Transverse colon (tissue), 4 donors: Measurements from ENCODE around the gene IFITM1. TPM values are rescaled to one million over a fixed set of nuclear protein-coding genes. Genes with fewer than 3 reads are reported as not detected.

Experiments used
- DNase-seq: peaks from one replicate; pipeline ENCODE4 v3.0.0-alpha.2; 2019
- H3K27ac ChIP-seq, 4 donors: fragments of 200-600 bp; sonication (generic); 2 replicates each; pipeline ENCODE4 v1.5.1; 2016 to 2018; ENCODE audit warnings: inconsistent platforms in 4 of 4
- H3K27me3 ChIP-seq: fragments of 200-600 bp; sonication (generic); 2 replicates; pipeline ENCODE4 v1.5.1; 2017; ENCODE audit warnings: inconsistent platforms
- H3K36me3 ChIP-seq, 4 donors: fragments of 200-600 bp; sonication (generic); 2 replicates each; pipeline ENCODE4 v1.5.1; 2017 to 2019; ENCODE audit warnings: inconsistent platforms in 4 of 4
- H3K4me1 ChIP-seq, 4 donors: fragments of 200-600 bp; sonication (generic); 2 replicates each; pipeline ENCODE4 v1.5.1; 2017 to 2020; ENCODE audit warnings: inconsistent platforms in 4 of 4
- H3K4me3 ChIP-seq, 4 donors: fragments of 200-600 bp; sonication (generic); 1 replicate in 1 of 4; 2 replicates in 3 of 4; pipeline versions ENCODE4 v1.5.1 to v1.6.1; 2017 to 2019; ENCODE audit warnings: inconsistent platforms in 4 of 4
- H3K9me3 ChIP-seq, 2 donors: fragments of 200-600 bp; sonication (generic); 2 replicates each; pipeline ENCODE4 v1.5.1; 2017 to 2019; ENCODE audit warnings: inconsistent platforms in 2 of 2
- CTCF ChIP-seq, 5 experiments: fragments of 200-600 bp in 3 of 5; fragments of 450-650 bp in 2 of 5; sonication (generic) in 3 of 5; IDR thresholded peaks; 1 replicate in 2 of 5; 2 replicates in 3 of 5; pipeline ENCODE4 v1.5.1; 2016 to 2017; ENCODE audit warnings: antibody characterized with exemption in 5 of 5, inconsistent platforms in 3 of 5, mild to moderate bottlenecking in 2 of 5, moderate library complexity in 1 of 5
- EP300 ChIP-seq: sonication (generic); formaldehyde crosslinking; IDR thresholded peaks from one replicate; pipeline ENCODE4 v1.6.1; 2017; ENCODE audit warnings: antibody characterized with exemption, low read depth
- POLR2A ChIP-seq: fragments of 450-650 bp; IDR thresholded peaks from one replicate; pipeline ENCODE4 v1.6.1; 2016; ENCODE audit warnings: antibody characterized with exemption, mild to moderate bottlenecking, moderate library complexity
- POLR2AphosphoS5 ChIP-seq, 3 donors: sonication (generic); formaldehyde crosslinking; IDR thresholded peaks; one replicate each; pipeline ENCODE4 v1.6.1; 2016; ENCODE audit warnings: antibody characterized with exemption in 3 of 3
- WGBS, 2 donors: methylation state at CpG; one replicate each; pipeline ENCODE4 v1.1.5; 2018; ENCODE audit warnings: low coverage in 1 of 2; 5-methylcytosine and 5-hydroxymethylcytosine counted together
- in situ Hi-C, 4 donors: fragments of 200-750 bp; cut with MboI; loops; one replicate each; pipeline versions ENCODE4 v1.15.0 to v1.15.1; 2017; ENCODE audit warnings: low sequenced_read_pairs in 3 of 4, low pct_ligation_motif_present in 1 of 4, low pct_unique_long_range_greater_than_20kb in 1 of 4
- intact Hi-C: fragments of 100-400 bp; cut with DNase I; formaldehyde crosslinking; loops from one replicate; pipeline ENCODE4 v1.15.1; 2023; ENCODE audit warnings: low total_unique reads
- total RNA-seq, 4 donors: library from RNA; depleted of rRNA; stranded (reverse); fragments of >200 nt; gene quantifications; one replicate each; pipeline ENCODE4 v1.1.0, GENCODE V29; 2016

The IFITM1 gene
- 100 to 1,000 TPM in 1 of 4 donors, 10 to 100 TPM in 3; 19.9 to 109 (median 60.5) TPM for total RNA-seq

- 0 to 4% methylated on average over 1 to 18 of the region's 18 CpGs for WGBS, 2 donors
- intact Hi-C loops (no loop called here), in situ Hi-C loops (no loop called here)
- Histone ChIP-seq H3K4me1 (peaks cover 20 to 57% (median 44%) of the 10 kb centered on the region in 4 donors), H3K4me3 (peak within 1 kb of the TSS; percentile 24 to 49 (median 42)), H3K36me3 (no peaks in the 10 kb centered on the region), H3K9me3 (no peaks in the 10 kb centered on the region), H3K27me3 (peaks cover 12% of the 10 kb centered on the region), H3K27ac (peak within 1 kb of the TSS; percentile 88 to 90 (median 89))
- DNase-seq: peak; percentile 62
- TF ChIP-seq POLR2AphosphoS5 (IDR thresholded peaks at IDR 0.05): peak; percentile 82 to 88 (median 83)
- TF ChIP-seq EP300: no peak
- peak; percentile 85 for TF ChIP-seq POLR2A
- peak in 1 of 5 experiments; percentile 17 for TF ChIP-seq CTCF (IDR thresholded peaks at IDR 0.05)
These were observed at the start of gene IFITM1 for GRCh38 chr11:313787-314553. Gene IFITM1 (plus strand): TSS chr11:314040. CDS start chr11:314171, 131 bp downstream.

- peaks cover 0 to 20% (median 15%) of the 10 kb centered on the region in 4 donors for H3K4me1 ChIP-seq
- H3K36me3 ChIP-seq: no peaks in the 10 kb centered on the region
- in situ Hi-C loops: no loop called here
- H3K4me3 ChIP-seq: no peak overlapping the region
- DNase-seq: no peak
- TF ChIP-seq POLR2AphosphoS5 (IDR thresholded peaks at IDR 0.05) (no peak), EP300 (no peak), POLR2A (no peak), CTCF (IDR thresholded peaks at IDR 0.05) (no peak)
- intact Hi-C loops: no loop called here
- no peaks in the 10 kb centered on the region for H3K9me3 ChIP-seq
- 68 to 91% methylated on average over 4 to 5 of the region's 13 CpGs for WGBS, 2 donors
- H3K27me3 ChIP-seq: peaks cover 7% of the 10 kb centered on the region
- H3K27ac ChIP-seq: peak overlapping the region in 1 of 4 donors; percentile 2
These were observed 47.0 kb upstream of the IFITM1 start for GRCh38 chr11:266676-267439.

GRCh38 chr11:267491-267994, 46.3 kb upstream of the IFITM1 start:
- 33 to 41% methylated on average over 3 to 18 of the region's 18 CpGs for WGBS, 2 donors
- intact Hi-C loops: no loop called here

More at GRCh38 chr11:267491-267994, 46.3 kb upstream of the IFITM1 start:
- peak; percentile 75 for DNase-seq
- TF ChIP-seq POLR2AphosphoS5 (IDR thresholded peaks at IDR 0.05) (peak in 2 of 3 donors; percentile 56 to 58), CTCF (IDR thresholded peaks at IDR 0.05) (no peak), EP300 (no peak), POLR2A (peak; percentile 52)
- peaks cover 7% of the 10 kb centered on the region for H3K27me3 ChIP-seq
- H3K36me3 ChIP-seq: no peaks in the 10 kb centered on the region
- H3K4me3 ChIP-seq: peak overlapping the region; percentile 16 to 38 (median 23)
- H3K9me3 ChIP-seq: no peaks in the 10 kb centered on the region
- in situ Hi-C loops: no loop called here
- H3K4me1 ChIP-seq: peaks cover 0 to 22% (median 18%) of the 10 kb centered on the region in 4 donors
- H3K27ac ChIP-seq: peak overlapping the region; percentile 79 to 86 (median 84)
